Endothelial cell of umbilical vein (primary cell): ENCODE data around the gene SRCIN1. TPM values are rescaled to one million over a fixed set of nuclear protein-coding genes. Genes with fewer than 3 reads are reported as not detected.

Source experiments
- BruUV-seq: library from RNA; stranded (reverse); fragments of 400-500 nt; replicated peaks from 2 replicates; lab custom pipeline; 2021; lab: Mats Ljungman, UMichigan
- CTCF ChIA-PET: fragments of 300-600, 350-600 bp; sonication (Branson Sonifier 250); formaldehyde crosslinking; loops from one replicate; lab custom pipeline; 2021; ENCODE audit warnings: antibody characterized with exemption, inconsistent platforms; lab: Charles Lee
- POLR2A ChIA-PET: fragments of 300-600, 350-600 bp; sonication (Branson Sonifier 250); formaldehyde crosslinking; loops from one replicate; lab custom pipeline; 2021; ENCODE audit warnings: antibody characterized with exemption, inconsistent platforms; lab: Charles Lee
- DNase-seq: peaks from one replicate; pipeline ENCODE4 v3.0.0-alpha.2; 2011; ENCODE audit warnings: low read depth, low spot score
- FAIRE-seq: peaks from 2 replicates; lab custom pipeline; 2011; peaks lifted over from hg19 to GRCh38; lab: Jason Lieb, UNC
- H2AFZ ChIP-seq: 2 replicates; pipeline ENCODE4 v1.6.0; 2012; ENCODE audit warnings: low read depth, low read length, control low read depth, inconsistent platforms
- H3K27ac ChIP-seq: 2 replicates; pipeline ENCODE4 v1.5.1; 2011; ENCODE audit warnings: low read depth, mild to moderate bottlenecking, control low read depth, low read length, moderate library complexity; ENCODE audit not compliant: insufficient read depth
- H3K27me3 ChIP-seq, 2 experiments: 2 replicates each; pipeline versions ENCODE4 v1.6.0 to v1.6.1; 2011; ENCODE audit warnings: low read length in 2 of 2, mixed read lengths in 1 of 2; ENCODE audit not compliant: control insufficient read depth in 2 of 2, insufficient read depth in 2 of 2
- H3K36me3 ChIP-seq, 2 experiments: 2 replicates in 1 of 2; 3 replicates in 1 of 2; pipeline ENCODE4 v1.5.1; 2011; ENCODE audit warnings: low read length in 2 of 2, mild to moderate bottlenecking in 1 of 2, moderate library complexity in 1 of 2; ENCODE audit not compliant: control insufficient read depth in 2 of 2, insufficient read depth in 2 of 2; ENCODE audit errors: extremely low read depth in 1 of 2
- H3K4me1 ChIP-seq: 3 replicates; pipeline ENCODE4 v1.5.1; 2011; ENCODE audit warnings: mild to moderate bottlenecking, low read length; ENCODE audit not compliant: control insufficient read depth, insufficient read depth; ENCODE audit errors: extremely low read depth
- H3K4me2 ChIP-seq: 2 replicates; pipeline ENCODE4 v1.6.1; 2011; ENCODE audit warnings: low read length, control low read depth, mixed read lengths; ENCODE audit not compliant: insufficient read depth
- H3K4me3 ChIP-seq, 3 experiments: fragments of 200-600 bp in 1 of 3; sonication (generic), shearing (Covaris generic) in 1 of 3; replicated peaks in 1 of 3; 2 replicates each; pipeline ENCODE4 v1.5.1; 2011 to 2016; ENCODE audit warnings: control low read depth in 3 of 3, low read length in 3 of 3, mild to moderate bottlenecking in 2 of 3, inconsistent platforms in 1 of 3, low read depth in 1 of 3, moderate library complexity in 1 of 3; ENCODE audit not compliant: insufficient read depth in 1 of 3
- H3K79me2 ChIP-seq: 2 replicates; pipeline ENCODE4 v1.6.0; 2012; ENCODE audit warnings: low read length, inconsistent platforms; ENCODE audit not compliant: control insufficient read depth, insufficient read depth
- H3K9ac ChIP-seq: replicated peaks from 2 replicates; pipeline ENCODE3; 2011; ENCODE audit warnings: low read length, control low read depth; ENCODE audit not compliant: insufficient read depth; ENCODE audit errors: extremely low read depth
- H3K9me1 ChIP-seq: replicated peaks from 3 replicates; pipeline ENCODE4 v1.6.0; 2011; ENCODE audit warnings: mild to moderate bottlenecking, low read length; ENCODE audit not compliant: control insufficient read depth, insufficient read depth; ENCODE audit errors: extremely low read depth
- H3K9me3 ChIP-seq: replicated peaks from 2 replicates; pipeline ENCODE4 v1.5.1; 2012; ENCODE audit warnings: low read length, inconsistent platforms; ENCODE audit not compliant: control insufficient read depth, insufficient read depth
- H4K20me1 ChIP-seq: replicated peaks from 2 replicates; pipeline ENCODE3; 2011; ENCODE audit warnings: mild to moderate bottlenecking, low read length; ENCODE audit not compliant: control insufficient read depth, insufficient read depth; ENCODE audit errors: extremely low read depth
- EZH2 ChIP-seq: IDR thresholded peaks from 2 replicates; pipeline ENCODE4 v1.6.1; 2012; ENCODE audit warnings: borderline replicate concordance, low read depth, mild to moderate bottlenecking, moderate library complexity, low read length, inconsistent platforms; ENCODE audit not compliant: severe bottlenecking
- FOS ChIP-seq: IDR thresholded peaks from 2 replicates; pipeline ENCODE4 v1.6.1; 2011; ENCODE audit warnings: mild to moderate bottlenecking, low read length, moderate library complexity, borderline replicate concordance; ENCODE audit not compliant: insufficient read depth
- GATA2 ChIP-seq: IDR thresholded peaks from 2 replicates; pipeline ENCODE4 v1.7.0; 2011; ENCODE audit warnings: low read depth, mild to moderate bottlenecking, moderate library complexity, mixed read lengths, low read length; ENCODE audit not compliant: insufficient read length, insufficient read depth
- JUN ChIP-seq: IDR thresholded peaks from 2 replicates; pipeline ENCODE4 v1.6.1; 2011; ENCODE audit warnings: borderline replicate concordance, low read depth; ENCODE audit not compliant: insufficient read length, insufficient read depth
- MYC ChIP-seq: IDR thresholded peaks from one replicate; pipeline ENCODE4 v1.6.1; 2011; ENCODE audit warnings: mild to moderate bottlenecking, low read depth, low read length
- POLR2A ChIP-seq: IDR thresholded peaks from 2 replicates; pipeline ENCODE4 v1.6.1; 2012; ENCODE audit warnings: low read depth, mild to moderate bottlenecking, control low read depth, low read length
- POLR2AphosphoS5 ChIP-seq: IDR thresholded peaks from 2 replicates; pipeline ENCODE4 v1.6.1; 2012; ENCODE audit warnings: low read depth, mild to moderate bottlenecking, control low read depth, low read length, moderate library complexity; ENCODE audit not compliant: insufficient read depth
- dilution Hi-C: fragments of 300-500 bp; cut with MboI; formaldehyde crosslinking; loops from one replicate; pipeline ENCODE4 v1.15.0; 2019; ENCODE audit warnings: low sequenced_read_pairs; ENCODE audit not compliant: extremely low pct_ligation_motif_present
- intact Hi-C: fragments of 100-400 bp; cut with micrococcal nuclease; formaldehyde crosslinking; loops from one replicate; pipeline ENCODE4 v1.10.0; 2022
- polyA plus RNA-seq, 4 experiments: library from polyadenylated mRNA; depleted of rRNA in 3 of 4; stranded (reverse) in 3 of 4; unstranded in 1 of 4; fragments of >200 nt; gene quantifications; 2 replicates each; pipeline versions ENCODE4 v1.2.1 to v1.2.3, GENCODE V29; 2011 to 2012; ENCODE audit warnings: missing spikeins in 1 of 4
- total RNA-seq: library from RNA; stranded (reverse); gene quantifications from 2 replicates; pipeline ENCODE4 v1.2.3, GENCODE V29; 2021
- TF ChIP-seq, protein P1 (sequence below), 2 donors: IDR thresholded peaks; 1 replicate in 1 of 2; 2 replicates in 1 of 2; pipeline ENCODE4 v1.5.1; 2011; ENCODE audit warnings: low read length in 2 of 2, mild to moderate bottlenecking in 2 of 2, moderate library complexity in 2 of 2, control low read depth in 1 of 2, inconsistent platforms in 1 of 2, low read depth in 1 of 2; ENCODE audit not compliant: insufficient read depth in 1 of 2; ENCODE audit errors: extremely low read depth in 1 of 2
- TF ChIP-seq, protein P2 (sequence below): IDR thresholded peaks from 2 replicates; pipeline ENCODE4 v1.6.1; 2011; ENCODE audit not compliant: insufficient read depth, insufficient read length

SRCIN1 gene
- total and polyA plus RNA-seq, 2 donors (not counting 3 experiments of a cell fraction or from before 2014, with no cell fraction given), result 0.15 to 0.35 TPM

DNA sequence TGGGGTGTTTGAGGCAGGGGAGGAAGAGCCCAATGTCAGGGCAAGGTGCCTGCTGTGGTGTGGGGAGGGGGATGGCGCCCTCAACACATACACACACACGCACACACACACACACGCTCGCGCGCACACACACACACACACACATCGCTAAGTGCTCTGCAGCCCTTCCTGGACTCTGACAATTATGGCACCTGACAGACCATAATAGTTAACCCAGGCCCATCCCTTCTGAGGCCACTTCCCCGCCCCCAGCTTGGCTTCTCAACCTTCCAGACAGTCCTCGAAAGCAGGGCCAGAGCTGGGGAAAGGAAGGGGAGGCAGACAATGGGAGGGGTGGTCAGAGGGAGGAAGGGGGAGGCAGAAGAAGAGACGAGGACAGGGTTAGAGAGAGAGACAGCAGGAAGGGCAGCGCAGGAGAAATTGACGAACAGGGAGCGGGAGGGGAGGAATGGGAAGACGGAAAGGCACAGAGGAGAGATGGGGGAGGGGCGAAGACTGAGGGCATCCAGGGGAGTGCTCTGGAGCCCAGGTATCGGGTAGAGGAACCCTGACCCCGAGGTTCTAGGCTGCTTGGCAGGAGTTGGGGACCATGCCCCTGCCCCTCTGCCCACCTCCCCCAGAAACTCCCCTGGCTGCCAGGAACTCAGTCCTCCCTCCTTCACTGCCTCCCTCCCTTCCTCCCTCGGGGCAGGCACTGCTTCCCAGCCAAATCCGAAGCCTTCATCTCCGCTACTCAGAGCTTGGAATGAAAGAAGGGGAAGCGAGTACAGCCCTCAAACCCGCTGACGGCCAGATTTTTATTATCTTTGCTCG, 4.0 kb downstream of the SRCIN1 start:
- TF ChIP-seq FOS (no peak), JUN (no peak), EZH2 (no peak), MYC (no peak), POLR2AphosphoS5 (no peak), GATA2 (no peak), POLR2A (no peak)
- TF ChIP-seq, protein P1, sequence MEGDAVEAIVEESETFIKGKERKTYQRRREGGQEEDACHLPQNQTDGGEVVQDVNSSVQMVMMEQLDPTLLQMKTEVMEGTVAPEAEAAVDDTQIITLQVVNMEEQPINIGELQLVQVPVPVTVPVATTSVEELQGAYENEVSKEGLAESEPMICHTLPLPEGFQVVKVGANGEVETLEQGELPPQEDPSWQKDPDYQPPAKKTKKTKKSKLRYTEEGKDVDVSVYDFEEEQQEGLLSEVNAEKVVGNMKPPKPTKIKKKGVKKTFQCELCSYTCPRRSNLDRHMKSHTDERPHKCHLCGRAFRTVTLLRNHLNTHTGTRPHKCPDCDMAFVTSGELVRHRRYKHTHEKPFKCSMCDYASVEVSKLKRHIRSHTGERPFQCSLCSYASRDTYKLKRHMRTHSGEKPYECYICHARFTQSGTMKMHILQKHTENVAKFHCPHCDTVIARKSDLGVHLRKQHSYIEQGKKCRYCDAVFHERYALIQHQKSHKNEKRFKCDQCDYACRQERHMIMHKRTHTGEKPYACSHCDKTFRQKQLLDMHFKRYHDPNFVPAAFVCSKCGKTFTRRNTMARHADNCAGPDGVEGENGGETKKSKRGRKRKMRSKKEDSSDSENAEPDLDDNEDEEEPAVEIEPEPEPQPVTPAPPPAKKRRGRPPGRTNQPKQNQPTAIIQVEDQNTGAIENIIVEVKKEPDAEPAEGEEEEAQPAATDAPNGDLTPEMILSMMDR (IDR thresholded peaks at IDR 0.05; ENCODE audit: extremely low read depth in 1 of 2, insufficient read depth in 1 of 2, low read depth in 1 of 2, low read length in 2 of 2), result no peak
- TF ChIP-seq, protein P2, sequence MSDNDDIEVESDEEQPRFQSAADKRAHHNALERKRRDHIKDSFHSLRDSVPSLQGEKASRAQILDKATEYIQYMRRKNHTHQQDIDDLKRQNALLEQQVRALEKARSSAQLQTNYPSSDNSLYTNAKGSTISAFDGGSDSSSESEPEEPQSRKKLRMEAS, result no peak
- no peak for DNase-seq
- no peaks in the 10 kb centered on the region for H3K4me1 ChIP-seq
- H3K27me3 ChIP-seq, result peaks cover 6 to 18% of the 10 kb centered on the region in 2 experiments
- ChIA-PET CTCF (interaction anchor here (1.0 to 4.4 kb wide), 3 partner anchors 13 to 92 kb away, joined by 3 to 31 read pairs (median 5); no protein-coding TSS in a partner anchor), POLR2A (no interaction called here)
- no TSS peak for BruUV-seq
- no peak overlapping the region for H3K27ac ChIP-seq
- dilution Hi-C loops, result no loop called here
- no peak overlapping the region for H3K4me3 ChIP-seq
- no peak overlapping the region for H3K4me2 ChIP-seq
- no peaks in the 10 kb centered on the region for H3K79me2 ChIP-seq
- FAIRE-seq, result no peak
- H3K9ac ChIP-seq, result no peak overlapping the region
- no peak overlapping the region for H2AFZ ChIP-seq
- no peaks in the 10 kb centered on the region for H4K20me1 ChIP-seq
- H3K36me3 ChIP-seq, result no peaks in the 10 kb centered on the region
- no peaks in the 10 kb centered on the region for H3K9me3 ChIP-seq
- intact Hi-C loops, result no loop called here
- no peaks in the 10 kb centered on the region for H3K9me1 ChIP-seq
